ENCODE data around the gene SEMA4C.
"Not testable (repeated sequence)": the region's sequence is repeated elsewhere in the genome, so short reads cannot be mapped to it uniquely, and the experiment has no call there.

Gene SEMA4C

DNA sequence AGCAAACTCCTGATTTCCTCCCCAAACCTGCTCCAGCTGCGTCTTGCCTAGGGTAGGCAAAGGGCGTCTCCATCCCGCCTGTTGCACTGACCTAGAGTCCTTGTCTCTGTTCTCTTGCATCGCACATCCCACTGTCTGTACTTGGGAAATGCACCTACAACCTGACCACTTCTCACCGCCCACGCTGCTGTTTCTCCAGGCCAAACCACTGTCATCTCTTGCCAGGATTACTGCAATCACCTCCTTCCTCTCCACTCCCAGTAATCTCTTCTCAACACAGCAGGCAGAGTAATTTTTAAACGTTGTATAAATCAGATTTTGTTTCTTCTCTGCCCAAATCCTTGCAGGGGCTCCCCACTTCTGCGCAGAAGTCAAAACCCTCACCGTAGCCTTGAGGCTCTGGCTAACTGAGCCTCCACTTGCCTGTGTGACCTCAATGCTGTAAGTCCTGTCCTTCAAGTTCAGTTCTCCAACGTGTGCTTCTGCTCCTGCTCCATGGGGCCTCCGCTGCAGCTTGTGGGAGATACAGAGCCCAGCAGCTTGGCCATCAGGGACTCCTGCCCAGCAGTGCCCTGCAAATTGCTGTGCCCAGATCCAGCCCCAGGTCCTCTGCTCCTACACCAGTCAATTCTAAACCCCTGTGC is 27.7 kb upstream of the SEMA4C start:
- DNase-seq = no peak

DNA sequence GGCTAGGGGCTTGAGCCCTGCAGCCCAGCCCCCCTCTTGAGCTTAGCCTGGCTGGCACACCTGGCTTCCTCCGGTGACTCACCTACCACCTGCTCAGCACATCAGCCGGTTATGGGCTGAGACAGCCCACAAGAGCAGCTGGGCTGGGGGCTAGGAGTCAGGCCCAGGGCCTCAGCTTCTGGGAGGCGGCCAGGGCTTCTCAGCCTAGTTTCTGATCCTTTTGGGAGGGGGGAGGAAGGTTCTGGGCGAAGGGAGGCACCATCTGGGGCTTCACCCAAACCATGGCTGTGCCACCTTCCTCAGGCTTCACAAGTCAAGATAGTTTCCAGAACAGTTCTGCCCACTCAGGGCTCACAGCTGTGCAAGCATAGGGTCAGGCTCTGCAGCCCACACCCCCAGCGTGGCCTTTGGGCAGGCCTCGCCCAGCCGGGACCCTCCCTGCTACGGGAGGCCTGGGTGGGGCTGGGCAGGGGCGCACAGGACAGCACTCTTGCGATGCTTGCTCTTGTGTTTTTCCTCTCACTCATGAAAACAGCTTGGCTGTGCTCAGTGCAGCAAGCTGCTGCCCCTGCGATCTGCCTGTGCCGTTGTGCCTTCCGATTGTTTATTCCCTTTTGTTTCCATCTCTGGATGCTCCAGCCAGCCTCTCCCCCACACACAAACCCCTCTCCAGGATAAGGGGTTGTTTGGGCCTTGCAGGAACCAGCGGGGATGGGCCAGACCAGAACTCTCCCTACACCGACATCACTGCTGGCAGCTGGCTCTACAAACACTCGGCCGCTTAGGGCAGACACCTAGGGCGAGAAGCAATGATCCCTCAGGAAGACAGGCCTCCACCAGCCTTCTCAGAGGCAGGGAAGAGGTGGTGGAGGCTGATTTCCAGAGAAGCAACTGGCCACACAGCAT is 26.1 kb upstream of the SEMA4C start:
- DNase-seq = peak; percentile 85

DNA sequence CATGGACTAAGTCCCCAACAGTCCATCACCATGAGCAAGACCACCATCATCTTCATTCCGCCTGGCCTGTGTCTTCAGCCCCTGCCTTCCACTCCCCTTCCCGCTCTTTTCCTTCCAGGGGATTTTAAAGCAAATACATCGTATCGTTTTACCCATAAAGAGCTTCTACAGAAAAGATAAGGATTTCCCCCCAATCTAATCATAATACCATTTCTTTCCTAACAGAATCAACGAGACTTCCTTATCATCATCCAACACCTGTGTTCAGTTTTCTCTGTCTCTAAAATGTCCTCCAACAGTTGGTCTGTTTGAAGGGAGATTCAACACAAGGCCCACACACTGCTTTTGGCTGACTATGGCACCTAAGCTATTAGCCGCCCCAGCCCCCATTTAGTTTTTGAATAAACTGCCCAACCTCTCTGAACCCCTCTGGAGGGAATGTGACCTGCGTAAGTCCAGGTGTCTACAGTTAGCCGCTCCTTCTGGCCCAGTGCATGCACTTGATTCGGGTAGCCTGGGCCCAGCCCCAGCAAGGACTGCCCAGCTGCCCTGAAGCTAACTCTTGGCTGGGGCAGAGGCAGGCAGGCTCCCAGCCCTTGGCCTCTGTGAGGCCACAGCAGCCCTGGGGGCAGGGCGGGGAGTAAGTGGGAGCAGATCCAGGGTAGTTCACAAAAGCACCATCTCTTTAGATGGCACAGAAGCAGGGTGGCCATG is 25.3 kb upstream of the SEMA4C start:
- DNase-seq = no peak

DNA sequence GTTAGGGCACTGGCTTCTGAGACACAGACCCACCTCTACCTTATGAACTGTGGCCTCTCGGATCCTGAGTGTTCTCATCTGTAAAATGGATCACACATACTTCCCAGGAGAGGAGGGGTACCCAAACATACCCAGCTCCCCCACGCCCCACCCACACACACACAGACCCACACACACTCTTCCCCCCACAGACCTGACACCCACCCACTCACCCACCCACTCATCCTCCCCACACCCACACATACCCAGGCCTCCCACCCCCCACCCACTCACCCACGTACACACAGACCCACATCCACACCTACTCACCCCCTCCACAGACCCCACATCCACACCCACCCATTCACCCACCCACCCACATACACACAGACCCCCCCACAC is 24.3 kb upstream of the SEMA4C start:
- DNase-seq = no peak

DNA sequence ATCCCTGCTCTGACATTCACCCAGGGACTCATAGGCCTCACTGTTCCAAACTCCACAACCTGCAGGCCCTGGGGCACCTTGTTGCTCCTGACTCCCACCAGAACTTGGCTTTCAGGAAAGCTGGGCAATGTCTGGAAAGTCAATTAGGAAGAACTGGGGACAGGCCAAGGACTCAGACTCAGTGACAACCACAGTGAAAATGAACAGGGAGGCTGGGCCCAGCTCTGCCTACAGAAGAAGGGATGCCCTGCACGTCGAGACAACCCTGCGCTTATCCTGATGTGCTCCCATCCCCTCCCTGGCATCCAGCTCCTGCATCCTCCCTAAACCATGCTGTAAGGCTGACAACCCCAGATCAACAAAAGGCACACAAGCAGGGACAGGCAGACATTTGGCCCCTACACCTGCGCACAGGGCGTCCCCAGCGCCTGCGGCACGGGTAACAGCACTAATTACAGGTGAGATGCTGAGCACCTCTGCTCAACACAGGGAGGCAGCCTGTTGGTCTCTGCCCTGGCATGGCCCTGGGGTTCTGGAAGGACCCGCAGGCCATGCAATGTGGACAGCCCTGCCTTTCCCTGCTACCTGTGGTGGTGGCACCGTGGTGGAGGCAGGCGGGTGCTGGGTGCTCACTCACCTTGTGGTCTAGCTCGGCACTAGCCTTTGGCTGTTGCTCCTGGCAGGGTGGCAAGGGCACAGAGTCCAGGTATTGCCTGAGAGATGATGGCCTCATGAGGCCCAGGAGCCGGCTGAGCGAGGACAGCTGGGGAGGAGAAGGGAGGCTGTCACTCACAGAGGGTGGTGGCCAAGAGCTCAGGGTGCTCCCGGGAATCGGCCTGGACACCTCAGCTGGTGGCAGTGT is 23.6 kb upstream of the SEMA4C start:
- no peak for DNase-seq

DNA sequence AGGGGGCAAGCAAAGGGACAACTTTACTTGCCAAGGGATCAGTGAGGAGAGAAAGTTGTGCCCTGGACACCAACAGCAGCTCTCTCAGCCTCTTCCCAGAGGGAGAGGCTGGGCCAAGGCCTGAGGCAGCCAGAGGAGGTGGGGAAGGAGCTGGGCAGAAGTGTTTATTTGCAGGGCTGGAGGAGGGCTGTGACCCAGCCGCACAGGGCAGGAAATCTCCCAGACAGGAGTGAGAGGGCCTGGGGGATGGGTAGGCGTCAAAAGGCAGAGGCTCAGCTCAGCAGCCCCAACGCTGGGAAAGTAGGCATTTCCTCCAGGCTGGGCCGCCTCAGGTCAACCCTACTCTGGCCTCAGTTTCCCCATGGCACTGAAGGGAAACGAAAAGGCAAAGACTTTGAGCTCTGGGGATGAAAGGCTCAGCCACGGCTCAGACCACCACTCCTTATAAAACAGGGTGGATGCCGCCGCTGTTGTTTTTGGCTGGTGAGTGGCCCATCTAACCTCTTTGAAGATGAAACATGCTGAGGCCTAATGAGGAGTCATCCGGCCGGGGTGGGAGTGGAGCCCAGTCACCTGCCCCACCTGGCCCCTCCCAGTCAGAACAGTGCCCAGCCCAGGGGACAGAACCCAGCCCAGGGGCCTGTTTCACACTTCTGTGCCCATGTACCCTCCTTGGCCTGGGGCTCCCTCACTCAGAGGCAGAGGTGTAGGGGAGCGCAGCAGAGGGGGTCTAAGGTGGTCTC is 21.9 kb upstream of the SEMA4C start:
- DNase-seq = no peak

DNA sequence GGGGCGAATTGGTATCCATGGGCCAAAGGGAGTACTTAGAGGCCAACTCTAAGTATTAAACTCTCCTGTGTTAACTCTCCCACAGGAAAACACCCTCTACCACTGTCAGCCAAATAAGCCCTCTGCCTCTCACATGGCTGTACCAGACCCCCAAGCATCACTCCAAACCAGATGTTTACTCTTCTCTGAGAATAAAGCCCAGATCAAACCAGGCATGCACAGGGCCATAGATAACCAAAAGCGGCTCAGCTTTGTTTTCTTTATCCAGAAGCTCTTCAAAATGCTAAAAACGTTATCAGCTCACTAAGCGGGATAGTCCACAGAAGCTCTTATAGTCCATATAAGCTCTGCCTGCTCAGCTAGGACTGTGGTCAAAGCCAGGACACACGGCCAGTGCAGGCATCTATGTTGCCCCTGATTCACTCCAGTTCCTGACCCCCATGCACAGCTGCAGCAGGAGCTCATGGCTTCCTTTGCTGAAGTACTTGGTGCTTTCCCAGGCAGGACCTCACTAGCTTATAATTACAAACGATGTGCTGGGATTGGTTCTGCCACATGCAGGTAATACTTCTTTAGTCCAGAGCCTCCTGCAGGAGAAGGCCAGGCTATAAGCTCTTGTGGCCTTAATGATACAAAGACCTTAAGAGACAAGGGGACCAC is 21.0 kb upstream of the SEMA4C start:
- no peak for DNase-seq

DNA sequence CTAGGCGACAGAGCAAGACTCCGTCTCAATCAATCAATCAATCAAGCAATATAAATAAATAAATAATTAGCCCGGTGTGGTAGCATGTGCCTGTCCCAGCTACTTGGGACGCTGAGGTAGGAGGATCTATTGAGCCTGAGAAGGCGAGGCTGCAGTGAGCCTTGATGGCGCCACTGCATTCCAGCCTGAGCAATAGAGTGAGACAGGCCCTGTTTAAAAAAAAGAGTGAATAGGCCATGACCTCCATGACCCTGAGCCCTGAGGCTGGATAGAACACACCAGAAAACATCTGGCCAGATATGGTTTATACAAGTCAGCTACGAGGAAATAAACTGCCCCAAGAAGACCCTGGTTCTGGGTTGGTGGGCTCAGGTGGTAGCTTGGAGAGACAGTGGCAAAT is 20.4 kb upstream of the SEMA4C start:
- no peak for DNase-seq

DNA sequence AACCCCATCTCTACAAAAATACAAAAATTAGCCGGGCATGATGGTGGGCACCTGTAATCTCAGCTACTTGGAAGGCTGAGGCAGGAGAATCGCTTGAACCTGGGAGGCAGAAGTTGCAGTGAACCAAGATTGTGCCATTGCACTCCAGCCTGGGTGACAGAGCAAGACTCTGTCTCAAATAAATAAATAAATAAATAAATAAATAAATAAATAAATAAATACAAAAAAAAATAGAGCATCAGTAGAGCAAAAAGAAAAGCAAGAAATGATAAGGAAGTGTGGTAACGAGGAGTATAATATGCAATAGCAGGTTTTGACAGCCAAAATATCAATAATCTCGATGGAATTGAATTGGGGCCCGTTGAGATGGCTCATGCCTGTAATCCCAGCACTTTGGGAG is 19.6 kb upstream of the SEMA4C start:
- DNase-seq = not testable (repeated sequence)

DNA sequence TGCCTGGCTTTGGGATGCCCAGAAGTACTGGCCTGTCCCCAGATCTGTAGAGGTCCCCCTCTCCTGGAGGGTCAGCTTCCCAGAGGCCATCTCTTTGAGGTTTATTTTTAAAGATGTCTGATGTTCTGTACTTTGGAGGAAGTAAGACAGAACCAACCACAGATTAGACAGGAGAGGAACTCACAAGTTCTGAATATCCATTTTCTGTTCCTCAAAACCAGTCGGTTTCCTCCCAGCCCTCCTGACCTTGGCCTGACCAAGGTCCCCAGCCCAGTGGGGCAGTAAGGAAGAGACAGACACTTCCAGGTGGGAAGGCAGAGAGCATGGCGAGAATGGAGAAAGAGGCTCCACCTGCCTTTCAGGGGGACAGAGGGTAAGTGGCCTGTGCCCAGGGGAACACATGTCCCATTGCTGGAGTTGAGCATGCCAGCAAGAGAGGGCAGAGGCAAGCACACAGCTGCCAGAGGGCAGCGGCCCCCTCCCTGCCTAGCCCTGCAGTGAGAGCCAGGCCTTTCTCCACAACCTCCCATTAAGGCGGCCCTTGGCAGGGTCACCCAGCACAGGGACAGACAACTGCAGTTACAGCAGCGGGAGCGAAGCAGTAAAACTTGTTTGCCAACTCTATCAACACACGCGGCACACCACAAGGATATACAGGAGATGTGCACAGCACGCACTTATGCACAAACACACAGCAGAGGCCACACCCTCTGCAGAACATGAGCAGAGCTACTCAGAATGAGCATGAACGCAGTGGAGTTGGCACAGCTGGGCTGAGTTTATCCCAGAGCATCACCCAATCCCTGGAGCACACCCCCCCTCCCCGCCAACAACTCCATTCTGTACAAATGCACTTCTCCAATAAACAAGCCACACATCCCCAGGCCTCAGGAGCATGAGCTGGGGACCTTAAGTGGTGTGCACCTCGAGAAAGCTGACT is 18.5 kb upstream of the SEMA4C start:
- no peak for DNase-seq

DNA sequence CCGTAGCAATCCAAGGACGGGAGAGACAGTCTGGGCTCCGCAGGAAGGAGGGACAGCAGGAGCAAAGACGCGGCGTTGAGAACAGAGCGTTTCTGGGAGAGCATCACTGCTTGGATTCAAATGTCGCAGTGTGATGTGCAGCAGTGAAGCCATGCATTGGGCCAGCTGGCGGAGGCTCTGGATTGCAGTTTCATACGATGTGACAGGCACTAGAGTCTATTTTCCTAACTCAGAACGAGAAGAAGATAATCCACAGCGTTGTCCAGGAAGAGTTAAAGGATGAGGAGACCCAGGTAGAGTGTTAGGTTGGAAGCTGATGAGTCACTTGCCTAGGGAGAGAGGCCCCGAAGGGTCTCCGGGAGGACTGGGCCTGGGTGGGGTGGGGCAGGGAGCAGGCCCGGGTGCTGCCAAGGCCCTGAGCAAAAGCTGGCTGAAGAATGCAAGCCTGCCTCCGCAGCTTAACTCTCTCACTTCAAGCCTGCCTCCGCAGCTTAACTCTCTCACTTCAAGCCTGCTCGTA is 17.7 kb upstream of the SEMA4C start:
- no peak for DNase-seq

DNA sequence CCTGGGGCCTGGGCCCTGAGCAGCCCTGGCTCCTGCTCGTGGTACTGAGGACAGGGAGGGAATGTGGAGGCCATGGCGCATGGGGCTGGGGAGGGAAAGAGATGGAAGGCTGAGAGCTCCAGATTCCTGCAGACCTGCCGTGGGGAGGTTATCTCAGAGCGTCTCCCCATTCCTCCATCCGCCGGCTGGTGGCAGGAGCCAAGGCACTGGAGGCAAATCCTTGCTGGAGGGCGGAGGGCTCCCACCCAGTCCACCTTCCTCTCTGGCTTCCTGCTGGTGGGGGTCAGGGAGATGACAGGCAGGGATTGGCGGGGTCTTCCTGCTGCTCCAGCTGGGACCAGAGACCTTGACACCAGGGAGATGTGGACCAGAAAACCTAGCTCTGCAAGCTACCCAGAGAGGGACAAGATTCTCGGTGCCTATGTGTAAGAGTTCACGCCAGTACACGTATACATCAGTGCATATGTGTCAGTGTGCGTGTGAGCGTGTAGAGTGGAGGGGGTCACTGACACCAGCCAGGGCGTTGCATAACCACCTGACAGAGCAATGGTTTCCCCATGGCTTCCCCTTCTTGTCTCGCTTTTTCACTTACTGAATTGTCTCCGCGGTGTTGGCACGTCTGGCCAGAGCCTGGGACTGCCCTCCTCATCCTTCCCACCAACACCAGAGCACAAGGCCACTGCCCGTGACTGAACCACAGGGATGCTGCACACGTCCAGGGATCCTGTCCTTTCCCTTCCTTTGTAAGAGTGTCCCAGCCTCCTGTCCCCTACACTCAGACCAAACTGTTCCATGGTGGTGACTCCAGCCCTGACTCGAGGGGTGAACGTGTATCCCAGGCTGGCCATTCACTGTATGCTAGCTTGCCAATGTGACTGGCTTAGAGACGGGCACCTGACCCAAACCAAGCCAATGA is 15.8 kb upstream of the SEMA4C start:
- DNase-seq = no peak

DNA sequence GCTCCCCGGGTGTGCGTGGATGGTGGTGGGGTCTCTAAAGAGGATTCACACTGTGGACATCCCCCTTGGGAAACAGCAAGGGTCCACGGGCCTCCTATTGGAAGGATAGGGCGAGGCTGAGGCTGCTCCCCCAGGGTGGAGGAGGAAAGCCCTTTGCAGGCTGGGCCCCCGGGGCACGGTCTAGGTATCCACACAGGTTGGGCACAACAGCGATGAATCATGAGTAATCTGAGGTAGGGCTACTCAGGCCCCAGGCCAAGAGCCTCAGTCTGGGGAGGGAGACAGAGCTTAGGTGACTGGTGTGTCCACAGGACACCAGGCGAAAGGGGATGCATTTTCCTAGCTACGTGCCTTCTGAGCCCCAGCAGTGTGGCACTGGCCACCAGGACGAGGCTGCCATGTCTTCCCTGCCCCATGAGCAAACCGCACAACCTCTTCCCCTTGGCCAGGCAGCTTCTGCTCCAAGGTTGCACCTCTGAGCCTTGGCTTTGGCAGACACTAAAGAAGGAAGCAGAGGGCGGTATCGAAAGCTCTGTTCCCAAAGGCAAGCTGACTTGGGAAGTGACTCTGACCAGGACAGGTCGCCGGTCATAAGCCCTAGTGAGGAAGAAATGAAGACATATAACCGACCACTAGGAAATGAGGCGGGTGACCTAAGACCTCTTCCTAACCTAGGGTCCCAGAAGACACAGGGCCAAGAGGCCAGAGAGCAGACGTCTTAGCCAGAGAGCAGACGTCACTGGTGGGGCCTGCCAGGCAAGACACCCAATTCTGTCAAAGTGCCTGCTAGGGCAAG is 14.6 kb upstream of the SEMA4C start:
- no peak for DNase-seq

DNA sequence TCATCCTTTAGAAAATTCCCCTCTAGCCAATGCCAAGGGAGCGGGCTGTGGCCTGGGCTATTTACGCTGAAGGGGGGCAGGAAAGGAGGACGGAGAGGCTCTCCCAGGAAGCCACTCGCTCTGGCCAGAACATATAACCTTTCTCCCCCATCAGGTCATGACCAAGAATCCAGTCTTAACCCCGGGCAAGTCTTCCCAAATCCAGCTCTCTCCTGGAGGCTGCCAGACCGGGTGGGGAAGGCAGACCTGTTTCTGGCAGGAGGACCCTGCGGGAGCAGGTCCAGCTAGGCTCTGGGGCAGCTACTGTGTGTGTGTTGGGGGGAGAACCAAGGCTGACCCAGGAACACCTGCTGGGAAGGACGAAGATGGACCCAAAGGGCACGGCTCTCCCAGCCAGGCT is 13.4 kb upstream of the SEMA4C start:
- no peak for DNase-seq

DNA sequence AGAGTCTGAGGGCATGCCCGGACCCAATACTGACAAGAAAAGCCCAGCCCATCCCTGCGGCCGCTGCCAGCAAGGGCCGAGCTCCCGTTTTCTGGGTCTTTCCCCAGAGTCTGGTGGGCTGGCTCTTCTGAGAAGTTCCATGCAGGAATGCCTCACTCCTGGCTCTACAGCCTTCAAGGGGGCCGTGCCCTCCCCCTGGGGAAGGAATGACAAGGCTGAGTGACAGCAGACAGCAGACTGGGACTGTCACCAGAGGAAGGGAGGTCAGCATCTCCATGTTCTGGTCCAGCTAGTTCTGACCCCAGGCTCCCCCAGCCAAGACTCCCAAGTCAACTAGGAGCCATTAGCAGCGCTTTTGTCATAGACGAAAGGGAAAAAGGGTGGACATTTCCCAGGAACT is 13.0 kb upstream of the SEMA4C start:
- no peak for DNase-seq

DNA sequence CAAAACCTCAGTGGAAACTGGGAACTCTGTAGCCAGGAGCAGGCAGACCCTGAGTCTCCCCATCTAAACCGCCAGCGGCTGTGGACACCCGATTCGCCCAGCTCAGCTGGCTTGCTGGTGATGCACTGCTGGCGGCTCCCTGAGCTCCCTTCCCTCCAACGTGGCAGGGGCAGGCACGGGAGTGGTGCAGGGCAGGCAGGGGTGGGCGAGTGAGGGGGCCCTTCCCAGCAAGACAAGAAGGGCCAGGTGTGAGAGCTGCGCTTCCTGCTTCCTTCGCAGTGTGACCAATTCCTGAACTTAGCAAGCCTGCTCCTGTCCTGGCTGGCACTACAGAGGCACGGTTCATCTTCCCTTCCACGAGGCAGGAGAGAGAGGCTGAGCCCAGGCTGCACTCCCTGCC is 12.3 kb upstream of the SEMA4C start:
- no peak for DNase-seq

DNA sequence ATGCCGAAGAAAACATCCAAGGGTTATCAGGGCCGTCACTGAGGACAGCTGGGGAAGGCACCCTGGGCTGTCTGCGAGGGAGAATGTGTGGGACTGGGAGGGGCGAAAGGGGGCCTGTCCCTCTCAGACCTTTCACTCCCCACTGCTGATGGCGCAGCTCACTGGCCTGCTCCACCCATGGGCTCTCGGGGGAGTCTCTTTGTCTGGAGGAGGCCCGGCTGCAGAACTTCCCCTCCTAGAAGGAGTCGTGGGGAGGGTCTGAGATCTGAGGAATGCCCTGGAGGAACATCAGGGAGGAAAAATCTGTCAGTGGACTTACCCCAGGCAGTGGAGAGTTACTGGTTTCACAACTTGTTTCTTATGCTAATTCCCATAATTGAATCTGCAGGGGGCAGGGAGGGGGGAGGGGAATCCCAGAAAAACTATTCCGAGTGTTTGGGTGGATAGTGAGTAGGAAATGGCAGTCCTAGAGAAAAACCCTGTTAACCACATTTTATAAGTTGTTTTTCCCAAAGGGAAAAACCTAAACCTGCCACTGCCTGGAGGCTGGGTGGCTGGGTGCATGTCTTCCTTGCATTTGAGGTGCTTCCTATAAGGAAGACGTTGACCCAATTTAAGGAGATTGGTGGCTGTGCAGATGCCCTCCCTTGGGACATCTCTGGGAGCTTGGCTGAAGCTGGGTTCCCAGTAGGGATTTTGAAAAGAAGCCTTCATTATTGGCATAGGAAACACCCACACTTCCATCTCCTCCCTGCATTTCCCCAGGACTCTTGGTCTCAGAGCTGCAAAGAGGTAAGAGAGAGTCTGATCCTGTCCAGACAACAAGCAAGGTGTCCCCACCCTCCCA is 11.7 kb upstream of the SEMA4C start:
- DNase-seq = no peak

All from NCI-H2171 (cell line).